Measurements from ENCODE around the gene LHFPL2.

Gene LHFPL2

DNA sequence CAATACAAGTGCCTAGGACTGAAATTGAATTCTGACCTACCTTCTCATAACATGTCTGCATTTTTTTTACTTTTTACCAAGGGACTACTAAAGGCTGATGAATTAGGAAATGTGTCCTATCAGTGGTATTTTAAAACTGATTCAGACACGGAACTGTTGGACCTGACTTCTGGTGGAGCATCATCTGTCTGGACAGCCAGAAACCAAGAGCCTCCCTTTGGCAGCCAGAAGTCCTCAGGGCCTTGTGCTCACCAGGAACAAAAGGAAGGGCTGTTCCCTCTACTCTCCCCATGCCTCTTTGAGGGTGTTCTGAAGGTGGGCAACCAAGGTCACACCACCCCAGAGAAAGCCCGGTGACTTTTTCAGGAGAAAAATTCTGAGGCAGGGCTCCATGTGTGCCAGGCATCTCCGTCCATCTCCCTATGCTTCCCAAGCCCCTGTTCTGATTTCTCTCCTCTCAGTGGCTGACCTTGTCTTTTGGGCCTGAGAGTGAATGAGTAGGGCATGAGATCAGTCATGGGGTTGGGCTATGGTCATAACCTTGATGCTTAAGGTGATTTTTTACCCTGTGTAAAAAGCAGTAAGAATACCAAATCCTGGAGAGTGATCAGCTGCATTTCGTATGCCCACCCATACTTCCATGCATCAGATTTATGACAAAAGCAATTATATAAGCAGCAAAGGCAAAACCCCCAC is 144.5 kb downstream of the LHFPL2 start:
- TF ChIP-seq, protein P1, sequence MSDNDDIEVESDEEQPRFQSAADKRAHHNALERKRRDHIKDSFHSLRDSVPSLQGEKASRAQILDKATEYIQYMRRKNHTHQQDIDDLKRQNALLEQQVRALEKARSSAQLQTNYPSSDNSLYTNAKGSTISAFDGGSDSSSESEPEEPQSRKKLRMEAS (IDR thresholded peaks at IDR 0.05; ENCODE audit: low read depth, low read length) = no peak
- TF ChIP-seq, protein P2, sequence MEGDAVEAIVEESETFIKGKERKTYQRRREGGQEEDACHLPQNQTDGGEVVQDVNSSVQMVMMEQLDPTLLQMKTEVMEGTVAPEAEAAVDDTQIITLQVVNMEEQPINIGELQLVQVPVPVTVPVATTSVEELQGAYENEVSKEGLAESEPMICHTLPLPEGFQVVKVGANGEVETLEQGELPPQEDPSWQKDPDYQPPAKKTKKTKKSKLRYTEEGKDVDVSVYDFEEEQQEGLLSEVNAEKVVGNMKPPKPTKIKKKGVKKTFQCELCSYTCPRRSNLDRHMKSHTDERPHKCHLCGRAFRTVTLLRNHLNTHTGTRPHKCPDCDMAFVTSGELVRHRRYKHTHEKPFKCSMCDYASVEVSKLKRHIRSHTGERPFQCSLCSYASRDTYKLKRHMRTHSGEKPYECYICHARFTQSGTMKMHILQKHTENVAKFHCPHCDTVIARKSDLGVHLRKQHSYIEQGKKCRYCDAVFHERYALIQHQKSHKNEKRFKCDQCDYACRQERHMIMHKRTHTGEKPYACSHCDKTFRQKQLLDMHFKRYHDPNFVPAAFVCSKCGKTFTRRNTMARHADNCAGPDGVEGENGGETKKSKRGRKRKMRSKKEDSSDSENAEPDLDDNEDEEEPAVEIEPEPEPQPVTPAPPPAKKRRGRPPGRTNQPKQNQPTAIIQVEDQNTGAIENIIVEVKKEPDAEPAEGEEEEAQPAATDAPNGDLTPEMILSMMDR (IDR thresholded peaks at IDR 0.05; ENCODE audit: low read depth, low read length) = no peak
- TF ChIP-seq MYC (IDR thresholded peaks at IDR 0.05; ENCODE audit: low read depth, low read length) = no peak
- TF ChIP-seq POLR2A (IDR thresholded peaks at IDR 0.05; ENCODE audit: extremely low read depth, insufficient read length) = no peak
- H3K4me3 ChIP-seq (ENCODE audit: low read depth, low read length) = no peak overlapping the region
- no peak for DNase-seq (ENCODE audit: low read depth)

DNA sequence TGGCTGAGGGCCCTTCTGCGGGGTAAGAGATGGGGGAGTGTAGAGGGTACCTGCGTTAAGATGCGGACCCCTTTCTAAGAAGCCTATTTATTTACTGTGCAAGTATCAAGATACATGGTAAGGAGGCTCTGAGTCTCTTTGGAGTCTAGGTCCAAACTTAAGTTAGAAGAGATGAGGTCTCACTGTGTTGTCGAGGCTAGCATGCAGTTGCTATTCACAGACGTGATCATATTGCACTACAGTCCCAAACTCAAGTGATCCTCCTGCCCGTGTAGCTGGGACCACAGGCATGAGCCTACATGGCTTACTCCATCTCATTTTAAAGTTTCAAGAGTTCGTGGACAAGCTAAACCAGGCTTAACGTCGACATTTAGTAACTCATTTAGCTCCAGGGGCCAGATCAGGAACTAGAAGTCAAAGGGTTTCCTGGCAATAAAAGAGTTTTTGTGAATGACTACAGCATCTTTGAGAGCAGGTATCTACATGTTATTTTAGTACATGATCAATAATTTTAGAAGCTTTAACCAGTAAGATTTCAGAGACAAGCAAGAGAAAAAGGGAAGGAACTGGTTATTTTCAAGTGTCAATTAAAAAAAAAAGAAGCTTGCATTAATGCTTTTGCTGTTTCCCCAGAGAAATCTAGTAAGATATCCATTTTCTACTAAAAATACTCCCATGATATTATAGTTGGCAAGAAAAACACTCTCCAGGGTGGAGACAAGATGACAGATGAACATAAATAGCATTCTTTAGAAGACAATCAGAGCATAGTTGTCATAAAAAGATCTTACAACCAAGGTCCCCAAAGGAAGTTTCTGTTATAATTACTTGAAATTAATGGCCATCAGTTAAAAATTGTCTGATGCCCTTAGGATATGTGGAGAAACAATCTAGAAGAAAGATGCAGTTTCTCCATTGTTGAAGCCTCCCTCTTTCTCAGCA is 146.9 kb downstream of the LHFPL2 start:
- no peak overlapping the region for H3K4me3 ChIP-seq (ENCODE audit: low read depth, low read length)
- TF ChIP-seq POLR2A (IDR thresholded peaks at IDR 0.05; ENCODE audit: extremely low read depth, insufficient read length) (no peak), MYC (IDR thresholded peaks at IDR 0.05; ENCODE audit: low read depth, low read length) (no peak)
- TF ChIP-seq, protein P1 (IDR thresholded peaks at IDR 0.05; ENCODE audit: low read depth, low read length) = no peak
- TF ChIP-seq, protein P2 (IDR thresholded peaks at IDR 0.05; ENCODE audit: low read depth, low read length) = no peak
- no peak for DNase-seq (ENCODE audit: low read depth)

DNA sequence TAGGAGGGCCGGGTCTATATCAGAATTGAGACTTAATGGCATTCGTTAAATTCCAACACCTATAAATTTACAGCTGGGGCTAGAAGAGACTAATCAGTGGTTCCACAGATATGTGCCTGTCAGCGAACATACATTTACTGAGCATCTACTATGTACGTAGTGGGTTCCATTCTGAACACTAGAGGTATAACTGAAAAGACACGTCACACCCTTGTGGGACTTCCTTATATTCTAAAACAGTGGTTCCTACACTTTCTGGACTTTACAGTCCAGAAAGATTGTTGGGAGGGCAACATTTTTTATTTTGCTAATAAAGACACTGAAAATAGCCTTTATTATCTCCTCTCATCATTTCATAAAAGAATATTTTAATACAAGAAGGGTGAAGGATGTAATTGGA is 147.7 kb downstream of the LHFPL2 start:
- no peak for DNase-seq (ENCODE audit: low read depth)
- H3K4me3 ChIP-seq (ENCODE audit: low read depth, low read length) = no peak overlapping the region
- TF ChIP-seq MYC (IDR thresholded peaks at IDR 0.05; ENCODE audit: low read depth, low read length) (no peak), POLR2A (IDR thresholded peaks at IDR 0.05; ENCODE audit: extremely low read depth, insufficient read length) (no peak)
- TF ChIP-seq, protein P2 (IDR thresholded peaks at IDR 0.05; ENCODE audit: low read depth, low read length) = no peak
- TF ChIP-seq, protein P1 (IDR thresholded peaks at IDR 0.05; ENCODE audit: low read depth, low read length) = no peak

DNA sequence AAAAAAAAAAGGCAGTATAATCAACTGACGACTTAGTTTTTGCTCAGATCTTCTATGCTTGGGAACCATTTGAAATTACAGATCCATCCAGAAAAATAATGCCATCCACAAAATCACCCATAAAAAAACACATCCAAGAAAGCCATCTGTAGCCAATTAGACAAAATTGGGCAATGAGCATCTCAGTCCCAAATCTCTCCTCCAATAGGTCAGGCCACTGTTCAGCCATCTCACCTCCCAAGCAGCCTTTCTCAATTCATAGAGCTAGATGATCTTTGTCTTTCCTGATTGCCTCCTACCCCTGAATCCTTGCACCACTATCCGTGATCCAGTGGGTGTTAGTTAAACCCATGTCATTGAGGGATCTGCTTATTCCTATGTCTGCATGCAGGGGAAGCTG is 148.5 kb downstream of the LHFPL2 start:
- no peak for DNase-seq (ENCODE audit: low read depth)
- no peak overlapping the region for H3K4me3 ChIP-seq (ENCODE audit: low read depth, low read length)
- TF ChIP-seq, protein P1 (IDR thresholded peaks at IDR 0.05; ENCODE audit: low read depth, low read length) = no peak
- TF ChIP-seq MYC (IDR thresholded peaks at IDR 0.05; ENCODE audit: low read depth, low read length) (no peak), POLR2A (IDR thresholded peaks at IDR 0.05; ENCODE audit: extremely low read depth, insufficient read length) (no peak)
- TF ChIP-seq, protein P2 (IDR thresholded peaks at IDR 0.05; ENCODE audit: low read depth, low read length) = no peak

DNA sequence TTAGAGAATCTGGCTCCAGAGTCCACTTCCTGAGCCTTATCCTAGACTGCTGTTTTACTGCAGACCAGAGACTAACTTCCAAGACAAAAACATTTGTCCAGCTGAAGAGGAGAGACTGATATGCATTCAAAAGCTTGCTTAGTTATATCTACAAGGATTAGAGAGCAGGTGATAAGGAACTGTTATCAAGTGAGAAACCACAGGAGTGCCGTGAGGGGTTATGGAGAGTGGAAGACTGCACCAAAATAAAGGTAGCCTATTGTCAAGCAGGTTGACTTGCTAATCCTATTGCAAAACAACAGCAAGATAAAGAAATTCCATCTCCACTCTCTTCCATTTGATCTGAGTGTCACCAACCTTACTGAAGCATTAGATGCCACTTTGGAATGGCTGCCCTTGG is 149.1 kb downstream of the LHFPL2 start:
- H3K4me3 ChIP-seq (ENCODE audit: low read depth, low read length) = no peak overlapping the region
- TF ChIP-seq, protein P2 (IDR thresholded peaks at IDR 0.05; ENCODE audit: low read depth, low read length) = no peak
- no peak for TF ChIP-seq MYC (IDR thresholded peaks at IDR 0.05; ENCODE audit: low read depth, low read length)
- TF ChIP-seq, protein P1 (IDR thresholded peaks at IDR 0.05; ENCODE audit: low read depth, low read length) = no peak
- TF ChIP-seq POLR2A (IDR thresholded peaks at IDR 0.05; ENCODE audit: extremely low read depth, insufficient read length) = no peak
- DNase-seq (ENCODE audit: low read depth) = no peak
